IMR-90 (cell line): ENCODE measurements around the gene CHRM1. TPM values are rescaled to one million over a fixed set of nuclear protein-coding genes. Genes with fewer than 3 reads are reported as not detected.
A peak's percentile ranks its signal among the peaks of the same experiment; 100 is the strongest.

ENCODE experiments used
- ATAC-seq: fragments of 200-7000 bp; cut with Tn5 transposase; 2 replicates; pipeline ENCODE4 v1.9.1; 2020; ENCODE audit warnings: low read depth, mild to moderate bottlenecking, moderate library complexity
- BruUV-seq: library from RNA; stranded (reverse); fragments of 400-500 nt; replicated peaks from 2 replicates; lab custom pipeline; 2021; lab: Mats Ljungman, UMichigan
- CTCF ChIA-PET: fragments of 300-600 bp; formaldehyde crosslinking; extraction: SDS; loops from one replicate; lab custom pipeline; 2021; ENCODE audit warnings: antibody characterized with exemption; lab: Yijun Ruan, JAX
- POLR2A ChIA-PET: fragments of 300-600 bp; sonication (Branson Sonifier 250); formaldehyde crosslinking; loops from one replicate; lab custom pipeline; 2022; ENCODE audit warnings: antibody characterized with exemption; ENCODE audit not compliant: unreplicated experiment; lab: Charles Lee
- DNase-seq: peaks from one replicate; pipeline ENCODE4 v3.0.0; 2013
- H2AFZ ChIP-seq: replicated peaks from 2 replicates; pipeline ENCODE3; 2013; ENCODE audit warnings: low read length, mild to moderate bottlenecking; ENCODE audit not compliant: poor library complexity
- H2AK5ac ChIP-seq: 2 replicates; pipeline ENCODE4 v1.6.1; 2013; ENCODE audit warnings: low read depth, low read length, inconsistent platforms
- H2AK9ac ChIP-seq: replicated peaks from 2 replicates; pipeline ENCODE3; 2013; ENCODE audit warnings: mild to moderate bottlenecking, low read depth, low read length, moderate library complexity; ENCODE audit not compliant: poor library complexity
- H2BK120ac ChIP-seq: 2 replicates; pipeline ENCODE4 v1.6.1; 2013; ENCODE audit warnings: low read depth, low read length, inconsistent platforms
- H2BK15ac ChIP-seq: 3 replicates; pipeline ENCODE4 v1.6.1; 2013; ENCODE audit warnings: low read depth, low read length, inconsistent platforms
- H2BK20ac ChIP-seq: 2 replicates; pipeline ENCODE4 v1.6.1; 2013; ENCODE audit warnings: low read depth, mild to moderate bottlenecking, inconsistent platforms, low read length, moderate library complexity
- H2BK5ac ChIP-seq: 2 replicates; pipeline ENCODE4 v1.6.1; 2013; ENCODE audit warnings: mild to moderate bottlenecking, low read depth, low read length, inconsistent platforms; ENCODE audit not compliant: poor library complexity, severe bottlenecking
- H3K14ac ChIP-seq: replicated peaks from 2 replicates; pipeline ENCODE4 v1.6.1; 2013; ENCODE audit warnings: low read depth, low read length, inconsistent platforms
- H3K18ac ChIP-seq: 2 replicates; pipeline ENCODE4 v1.6.1; 2013; ENCODE audit warnings: low read depth, low read length, control low read depth
- H3K23ac ChIP-seq: 2 replicates; pipeline ENCODE4 v1.6.1; 2013; ENCODE audit warnings: low read depth, low read length, inconsistent platforms
- H3K27ac ChIP-seq: 2 replicates; pipeline ENCODE4 v1.5.1; 2013; ENCODE audit warnings: mild to moderate bottlenecking, control low read depth, low read length; ENCODE audit not compliant: insufficient read depth
- H3K27me3 ChIP-seq: 2 replicates; pipeline ENCODE4 v1.6.1; 2013; ENCODE audit warnings: low read length; ENCODE audit not compliant: control insufficient read depth, insufficient read depth
- H3K36me3 ChIP-seq: 2 replicates; pipeline ENCODE4 v1.6.1; 2013; ENCODE audit warnings: low read length, mixed read lengths; ENCODE audit not compliant: control insufficient read depth, insufficient read depth
- H3K4ac ChIP-seq: 2 replicates; pipeline ENCODE4 v1.6.1; 2013; ENCODE audit warnings: low read depth, low read length, inconsistent platforms
- H3K4me1 ChIP-seq: 2 replicates; pipeline ENCODE4 v1.6.1; 2013; ENCODE audit warnings: low read length, mixed read lengths; ENCODE audit not compliant: control insufficient read depth, insufficient read depth
- H3K4me2 ChIP-seq: 2 replicates; pipeline ENCODE4 v1.6.1; 2013; ENCODE audit warnings: low read depth, mild to moderate bottlenecking, control low read depth, low read length, moderate library complexity
- H3K4me3 ChIP-seq: 2 replicates; pipeline ENCODE4 v1.5.1; 2013; ENCODE audit warnings: low read depth, mild to moderate bottlenecking, control low read depth, low read length, moderate library complexity; ENCODE audit not compliant: insufficient read depth
- H3K56ac ChIP-seq: 2 replicates; pipeline ENCODE4 v1.6.1; 2013; ENCODE audit warnings: low read length, inconsistent platforms; ENCODE audit not compliant: insufficient read depth; ENCODE audit errors: extremely low read depth
- H3K79me1 ChIP-seq, 2 experiments: 2 replicates each; pipeline ENCODE4 v1.6.1; 2013; ENCODE audit warnings: low read length in 2 of 2, inconsistent platforms in 1 of 2, low read depth in 1 of 2
- H3K9ac ChIP-seq: 2 replicates; pipeline ENCODE4 v1.6.1; 2013; ENCODE audit warnings: low read depth, low read length, control low read depth
- H3K9me1 ChIP-seq: 2 replicates; pipeline ENCODE4 v1.6.1; 2013; ENCODE audit warnings: low read length, inconsistent platforms; ENCODE audit not compliant: insufficient read depth
- H3K9me3 ChIP-seq: 2 replicates; pipeline ENCODE4 v1.6.1; 2013; ENCODE audit warnings: low read length; ENCODE audit not compliant: control insufficient read depth, insufficient read depth
- H4K20me1 ChIP-seq: 2 replicates; pipeline ENCODE4 v1.6.1; 2013; ENCODE audit warnings: low read length, inconsistent platforms; ENCODE audit not compliant: insufficient read depth
- H4K5ac ChIP-seq: 2 replicates; pipeline ENCODE4 v1.6.1; 2013; ENCODE audit warnings: mild to moderate bottlenecking, low read depth, low read length, control low read depth
- H4K8ac ChIP-seq, 2 experiments: 2 replicates each; pipeline ENCODE4 v1.6.1; 2013; ENCODE audit warnings: low read depth in 2 of 2, low read length in 2 of 2, control low read depth in 1 of 2, inconsistent platforms in 1 of 2
- H4K91ac ChIP-seq: 2 replicates; pipeline ENCODE4 v1.6.1; 2013; ENCODE audit warnings: low read depth, low read length, inconsistent platforms; ENCODE audit not compliant: insufficient read depth
- BHLHE40 ChIP-seq: fragments of 150-350 bp; IDR thresholded peaks from 2 replicates; pipeline ENCODE4 v1.6.1; 2016; ENCODE audit warnings: mild to moderate bottlenecking, low read depth, low read length
- CHD1 ChIP-seq: IDR thresholded peaks from 2 replicates; pipeline ENCODE4 v1.6.1; 2012; ENCODE audit warnings: low read depth, low read length, improper control_type of control experiment
- CTCF ChIP-seq: conservative IDR thresholded peaks from 2 replicates; pipeline ENCODE4 v1.5.1; 2012; ENCODE audit warnings: mild to moderate bottlenecking, low read depth, low read length, improper control_type of control experiment
- FOS ChIP-seq: fragments of 150-350 bp; IDR thresholded peaks from 2 replicates; pipeline ENCODE4 v1.6.1; 2016; ENCODE audit warnings: low read depth, low read length
- MAFK ChIP-seq: IDR thresholded peaks from 2 replicates; pipeline ENCODE4 v1.6.1; 2012; ENCODE audit warnings: low read depth, low read length, improper control_type of control experiment
- MAZ ChIP-seq: IDR thresholded peaks from 2 replicates; pipeline ENCODE4 v1.6.1; 2012; ENCODE audit warnings: low read depth, mild to moderate bottlenecking, low read length, improper control_type of control experiment, moderate library complexity, borderline replicate concordance
- MXI1 ChIP-seq: IDR thresholded peaks from 2 replicates; pipeline ENCODE4 v1.6.1; 2012; ENCODE audit warnings: low read depth, mild to moderate bottlenecking, low read length, moderate library complexity, borderline replicate concordance
- NFE2L2 ChIP-seq: fragments of 150-350 bp; IDR thresholded peaks from 2 replicates; pipeline ENCODE4 v1.6.1; 2016; ENCODE audit warnings: low read depth, mild to moderate bottlenecking, low read length
- POLR2A ChIP-seq: IDR thresholded peaks from 2 replicates; pipeline ENCODE4 v1.6.1; 2012; ENCODE audit warnings: mild to moderate bottlenecking, low read depth, low read length
- RAD21 ChIP-seq: IDR thresholded peaks from 2 replicates; pipeline ENCODE4 v1.6.1; 2012; ENCODE audit warnings: low read length, improper control_type of control experiment
- RCOR1 ChIP-seq: IDR thresholded peaks from 2 replicates; pipeline ENCODE4 v1.6.1; 2012; ENCODE audit warnings: mild to moderate bottlenecking, low read length, improper control_type of control experiment; ENCODE audit not compliant: insufficient replicate concordance
- RFX5 ChIP-seq: IDR thresholded peaks from 2 replicates; pipeline ENCODE4 v1.8.0; 2012; ENCODE audit warnings: low read depth, mild to moderate bottlenecking, low read length, moderate library complexity
- SMC3 ChIP-seq: fragments of 150-350 bp; IDR thresholded peaks from 2 replicates; pipeline ENCODE4 v1.6.1; 2016; ENCODE audit warnings: low read depth, mild to moderate bottlenecking, antibody characterized with exemption, low read length, moderate library complexity
- USF2 ChIP-seq: fragments of 150-350 bp; IDR thresholded peaks from 2 replicates; pipeline ENCODE4 v1.6.1; 2017; ENCODE audit warnings: mild to moderate bottlenecking, antibody characterized with exemption, low read length, low read depth
- WGBS, 2 experiments: methylation state at CpG; one replicate each; pipeline versions ENCODE4 v1.1.5 to v1.1.7; 2013; ENCODE audit warnings: missing lambda C conversion rate in 2 of 2; ENCODE audit not compliant: insufficient read length in 1 of 2; ENCODE audit errors: extremely low coverage in 2 of 2; 5-methylcytosine and 5-hydroxymethylcytosine counted together
- dilution Hi-C: fragments of 300-500 bp; cut with HindIII; formaldehyde crosslinking; loops from one replicate; pipeline ENCODE4 v1.14.3; 2018; ENCODE audit warnings: low sequenced_read_pairs; ENCODE audit not compliant: unreplicated experiment
- in situ Hi-C: fragments of 300-500 bp; cut with MboI; formaldehyde crosslinking; loops from 3 replicates; pipeline ENCODE4 v1.14.3; 2019; ENCODE audit warnings: low sequenced_read_pairs, inconsistent platforms, mixed read lengths
- intact Hi-C: fragments of 100-400 bp; cut with micrococcal nuclease; formaldehyde crosslinking; loops from 2 replicates; pipeline ENCODE4 v1.10.0; 2022
- polyA plus RNA-seq, 3 experiments: library from polyadenylated mRNA; depleted of rRNA; stranded (reverse); fragments of >200 nt; gene quantifications; 2 replicates each; pipeline ENCODE4 v1.2.3, GENCODE V29; 2012; ENCODE audit warnings: low replicate concordance in 1 of 3
- total RNA-seq: library from RNA; depleted of rRNA; stranded (reverse); fragments of >200 nt; gene quantifications from 2 replicates; pipeline ENCODE4 v1.2.3, GENCODE V29; 2012
- TF ChIP-seq, protein P1 (sequence below): fragments of 150-350 bp; IDR thresholded peaks from 2 replicates; pipeline ENCODE4 v1.6.1; 2016; ENCODE audit warnings: low read depth, mild to moderate bottlenecking, low read length, moderate library complexity, borderline replicate concordance

Gene CHRM1
- total and polyA plus RNA-seq, 2 of the 4 experiments (the other 2 are of a cell fraction): not detected

DNA sequence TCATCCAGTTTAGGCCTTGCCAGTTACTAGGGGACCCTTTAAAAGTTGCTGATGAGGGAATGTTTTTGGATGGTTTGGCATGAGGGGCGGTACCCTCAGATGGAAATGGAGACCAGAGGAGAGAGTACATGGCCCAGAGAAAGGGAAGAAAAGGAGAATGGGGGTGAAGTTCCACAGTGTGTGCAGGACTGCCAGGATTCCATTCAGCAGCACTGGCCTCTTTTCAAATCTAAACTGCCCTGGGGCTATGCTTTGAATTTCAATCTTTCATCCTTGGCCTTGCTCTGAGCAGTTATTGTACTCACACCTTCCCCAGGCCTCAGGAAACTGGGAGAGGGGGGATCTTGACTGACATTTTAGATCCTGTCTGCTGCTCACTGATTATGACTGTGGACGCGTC, 37.5 kb downstream of the CHRM1 start:
- WGBS, 2 experiments: 100% methylated on average over 1 of the region's 3 CpGs; no CpG with 5 or more reads in 1 of the 2 experiments
- intact Hi-C loops: loop anchor here (5.0 kb wide), 1 partner anchor 96 kb away; the partner anchor contains the start of gene TMEM179B

More for the DNA sequence above, 37.5 kb downstream of the CHRM1 start:
- Histone ChIP-seq H2AK5ac (no peak overlapping the region), H2AK9ac (no peak overlapping the region), H3K9ac (peak overlapping the region; percentile 79), H4K8ac (no peak overlapping the region), H3K4ac (peak overlapping the region; percentile 49; the same call in 1 of the 2 replicates), H3K23ac (peak overlapping the region; percentile 63), H2BK15ac (no peak overlapping the region), H3K56ac (no peak overlapping the region; the same call in 1 of the 2 replicates), H4K5ac (no peak overlapping the region), H3K27ac (peak overlapping the region; percentile 4; the same call in 1 of the 2 replicates), H3K4me2 (peak overlapping the region; percentile 83), H4K20me1 (peaks cover 68% of the 10 kb centered on the region), H3K4me3 (peak overlapping the region; percentile 6; the same call in 1 of the 2 replicates), H2BK20ac (no peak overlapping the region), H3K9me1 (peaks cover 17% of the 10 kb centered on the region; the same call in 1 of the 2 replicates), H3K79me1 (peaks cover 28 to 81% of the 10 kb centered on the region in 2 experiments), H3K4me1 (peaks cover 29% of the 10 kb centered on the region), H2BK5ac (peak overlapping the region; percentile 11), H3K9me3 (no peaks in the 10 kb centered on the region), H4K91ac (no peak overlapping the region), H3K18ac (no peak overlapping the region), H3K14ac (peak overlapping the region; percentile 100), H3K36me3 (peaks cover 64% of the 10 kb centered on the region), H2BK120ac (no peak overlapping the region), H2AFZ (no peak overlapping the region), H3K27me3 (no peaks in the 10 kb centered on the region)
- dilution Hi-C loops: no loop called here
- ATAC-seq (no peak), DNase-seq (no peak)
- no TSS peak for BruUV-seq
- in situ Hi-C loops: loop anchor here (25.0 kb wide), 1 partner anchor 779 kb away; the partner anchor contains the start of gene ATL3
- TF ChIP-seq CHD1 (no peak), USF2 (no peak), NFE2L2 (no peak), POLR2A (no peak), CTCF (no peak), MAZ (no peak), RFX5 (no peak), MXI1 (no peak), MAFK (no peak), SMC3 (no peak), BHLHE40 (no peak), RCOR1 (no peak), RAD21 (no peak), FOS (no peak)
- TF ChIP-seq, protein P1, sequence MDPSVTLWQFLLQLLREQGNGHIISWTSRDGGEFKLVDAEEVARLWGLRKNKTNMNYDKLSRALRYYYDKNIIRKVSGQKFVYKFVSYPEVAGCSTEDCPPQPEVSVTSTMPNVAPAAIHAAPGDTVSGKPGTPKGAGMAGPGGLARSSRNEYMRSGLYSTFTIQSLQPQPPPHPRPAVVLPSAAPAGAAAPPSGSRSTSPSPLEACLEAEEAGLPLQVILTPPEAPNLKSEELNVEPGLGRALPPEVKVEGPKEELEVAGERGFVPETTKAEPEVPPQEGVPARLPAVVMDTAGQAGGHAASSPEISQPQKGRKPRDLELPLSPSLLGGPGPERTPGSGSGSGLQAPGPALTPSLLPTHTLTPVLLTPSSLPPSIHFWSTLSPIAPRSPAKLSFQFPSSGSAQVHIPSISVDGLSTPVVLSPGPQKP: no peak
- ChIA-PET CTCF (interaction anchor here (0.5 to 1.5 kb wide), 2 partner anchors 11 to 19 kb away, joined by 3 read pairs; no protein-coding TSS in a partner anchor), POLR2A (no interaction called here)
